AG09309 (cell line): ENCODE data around the gene RAI14.

Source experiments
- DNase-seq: peaks from one replicate; pipeline ENCODE4 v3.0.0-alpha.2; 2010; ENCODE audit warnings: low read depth
- H3K4me3 ChIP-seq: 2 replicates; pipeline ENCODE4 v1.5.1; 2011; ENCODE audit warnings: mild to moderate bottlenecking, low read depth, low read length, moderate library complexity; ENCODE audit not compliant: control insufficient read depth
- CTCF ChIP-seq: IDR thresholded peaks from 2 replicates; pipeline ENCODE4 v1.5.1; 2011; ENCODE audit warnings: mild to moderate bottlenecking, low read depth, low read length, inconsistent platforms; ENCODE audit not compliant: insufficient read depth, control insufficient read depth; ENCODE audit errors: missing control alignments

The RAI14 gene

GRCh38 chr5:34694685-34695084 lies 38.6 kb downstream of the RAI14 start:
- DNase-seq: no peak
- no peak overlapping the region for H3K4me3 ChIP-seq
- TF ChIP-seq CTCF: no peak

- DNase-seq: no peak
- no peak overlapping the region for H3K4me3 ChIP-seq
These were observed 39.3 kb downstream of the RAI14 start for GRCh38 chr5:34695275-34696027.

GRCh38 chr5:34697308-34698108 lies 41.4 kb downstream of the RAI14 start:
- H3K4me3 ChIP-seq: no peak overlapping the region
- TF ChIP-seq CTCF: no peak
- no peak for DNase-seq

More at GRCh38 chr5:34695275-34696027, 39.3 kb downstream of the RAI14 start:
- TF ChIP-seq CTCF: no peak

GRCh38 chr5:34698109-34698419 lies 41.9 kb downstream of the RAI14 start:
- no peak for DNase-seq
- no peak for TF ChIP-seq CTCF
- H3K4me3 ChIP-seq: no peak overlapping the region

GRCh38 chr5:34698754-34699153 lies 42.6 kb downstream of the RAI14 start:
- no peak overlapping the region for H3K4me3 ChIP-seq
- DNase-seq: no peak
- TF ChIP-seq CTCF: no peak

- no peak for DNase-seq
- no peak overlapping the region for H3K4me3 ChIP-seq
- TF ChIP-seq CTCF: no peak
These were observed 43.3 kb downstream of the RAI14 start for GRCh38 chr5:34699155-34700077.
